Measurements from ENCODE around the gene CLEC4E. TPM values are rescaled to one million over a fixed set of nuclear protein-coding genes. Genes with fewer than 3 reads are reported as not detected.

The CLEC4E gene
- total RNA-seq, 4 donors from 2014 or later: 2.7 to 37.8 (median 13.1) TPM

GRCh38 chr12:8564656-8565055 is 24.0 kb upstream of the CLEC4E start:
- ATAC-seq (ENCODE audit: low FRiP score): no peak
- no peak for TF ChIP-seq CTCF (IDR thresholded peaks at IDR 0.05)

GRCh38 chr12:8563356-8563755 is 22.7 kb upstream of the CLEC4E start:
- DNase-seq (ENCODE audit: low spot score) (no peak), ATAC-seq (ENCODE audit: low FRiP score) (no peak)
- no peak for TF ChIP-seq CTCF (IDR thresholded peaks at IDR 0.05)

More at GRCh38 chr12:8564656-8565055, 24.0 kb upstream of the CLEC4E start:
- no peak for DNase-seq (ENCODE audit: low spot score)

- DNase-seq (ENCODE audit: low spot score) (no peak), ATAC-seq (ENCODE audit: low FRiP score) (no peak)
- TF ChIP-seq CTCF (IDR thresholded peaks at IDR 0.05): no peak
Observed at GRCh38 chr12:8562310-8562709, 21.6 kb upstream of the CLEC4E start.

- ATAC-seq (ENCODE audit: low FRiP score) (no peak), DNase-seq (ENCODE audit: low spot score) (no peak)
- no peak for TF ChIP-seq CTCF (IDR thresholded peaks at IDR 0.05)
Observed at GRCh38 chr12:8561011-8561410, 20.3 kb upstream of the CLEC4E start.

- DNase-seq (ENCODE audit: low spot score) (no peak), ATAC-seq (ENCODE audit: low FRiP score) (no peak)
- TF ChIP-seq CTCF (IDR thresholded peaks at IDR 0.05): no peak
Observed at GRCh38 chr12:8559676-8560075, 19.0 kb upstream of the CLEC4E start.

- no peak for ATAC-seq (ENCODE audit: low FRiP score)
Observed at GRCh38 chr12:8556531-8557097, 15.9 kb upstream of the CLEC4E start.

More at GRCh38 chr12:8556531-8557097, 15.9 kb upstream of the CLEC4E start:
- no peak for DNase-seq (ENCODE audit: low spot score)
- no peak for TF ChIP-seq CTCF (IDR thresholded peaks at IDR 0.05)

All from omental fat pad (tissue), 4 donors.